ENCODE results near the gene PCOLCE2.

PCOLCE2 gene

DNA sequence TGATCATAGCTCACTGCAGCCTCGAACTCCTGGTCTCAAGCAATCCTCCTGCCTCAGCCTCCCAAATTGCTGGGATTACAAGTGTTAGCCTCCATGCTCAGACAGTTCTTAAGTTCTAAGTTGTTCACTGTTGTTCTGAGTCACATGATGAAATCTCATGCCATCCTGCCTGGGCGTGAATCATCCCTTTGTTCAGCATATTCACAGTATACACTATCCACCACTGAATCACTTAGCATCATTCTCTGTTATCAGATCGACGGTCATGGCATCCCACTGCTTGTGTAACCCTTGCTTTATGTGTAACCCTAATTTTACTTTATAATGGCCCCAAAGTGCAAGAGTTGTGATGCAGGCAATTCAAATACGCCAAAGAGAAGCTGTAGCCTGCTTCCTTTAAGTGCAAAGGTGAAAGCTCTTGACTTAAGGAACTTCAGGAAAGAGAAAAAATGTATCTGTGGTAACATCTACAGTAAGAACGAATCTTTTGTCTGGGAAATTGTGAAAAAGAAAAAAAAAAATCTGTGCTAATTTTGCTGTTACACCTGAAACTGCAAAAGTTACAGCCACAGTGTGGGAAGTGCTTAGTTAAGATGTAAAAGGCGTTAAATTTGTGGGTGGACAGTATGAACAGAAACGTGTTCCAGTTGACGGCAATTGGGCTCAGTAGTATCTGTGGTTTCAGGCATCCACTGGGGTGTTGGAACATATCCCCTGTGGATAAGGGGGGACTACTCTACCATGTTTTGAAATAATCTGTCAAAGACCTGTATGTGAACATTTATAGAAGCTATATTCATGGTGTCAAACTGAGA lies 80.6 kb downstream of the PCOLCE2 start:
- DNase-seq (ENCODE audit: low spot score): no peak

DNA sequence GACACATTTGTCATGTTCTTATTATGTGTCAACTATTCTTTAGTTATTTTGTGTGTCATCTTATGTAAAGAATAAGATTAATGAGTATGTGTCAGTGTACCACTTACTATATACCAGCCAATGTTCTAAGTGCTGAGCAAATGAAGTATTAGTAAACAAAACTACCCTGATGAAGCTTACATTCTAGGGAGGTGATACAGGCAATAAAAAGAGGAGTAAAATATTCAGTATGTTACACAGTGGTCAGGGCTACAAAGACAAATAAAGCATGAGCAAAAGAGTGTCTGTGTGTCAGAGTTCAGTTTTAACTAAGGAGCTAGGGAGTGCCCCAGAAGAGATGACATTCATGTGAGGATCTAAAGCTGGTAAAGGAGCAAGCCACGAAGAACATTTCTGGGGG lies 86.0 kb downstream of the PCOLCE2 start:
- no peak for DNase-seq (ENCODE audit: low spot score)

DNA sequence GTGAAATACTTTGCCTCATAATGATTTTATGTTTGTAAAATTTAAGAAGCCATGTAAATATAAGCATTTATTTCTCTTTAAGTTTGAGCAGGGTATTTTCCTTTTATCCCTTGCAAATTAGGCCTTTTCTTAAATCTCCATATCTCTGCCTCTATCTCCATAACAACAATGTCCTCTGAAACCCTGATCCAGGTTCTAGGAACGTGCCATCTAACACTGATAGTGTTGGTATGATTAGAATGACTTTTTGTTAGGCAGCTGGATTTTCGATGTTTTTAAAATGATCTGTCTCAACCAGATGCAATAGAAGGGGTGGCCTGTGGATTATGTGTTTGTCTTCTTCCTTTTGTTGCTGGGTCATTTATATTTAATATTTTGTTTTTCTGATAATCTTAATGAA lies 87.1 kb downstream of the PCOLCE2 start:
- DNase-seq (ENCODE audit: low spot score): no peak

DNA sequence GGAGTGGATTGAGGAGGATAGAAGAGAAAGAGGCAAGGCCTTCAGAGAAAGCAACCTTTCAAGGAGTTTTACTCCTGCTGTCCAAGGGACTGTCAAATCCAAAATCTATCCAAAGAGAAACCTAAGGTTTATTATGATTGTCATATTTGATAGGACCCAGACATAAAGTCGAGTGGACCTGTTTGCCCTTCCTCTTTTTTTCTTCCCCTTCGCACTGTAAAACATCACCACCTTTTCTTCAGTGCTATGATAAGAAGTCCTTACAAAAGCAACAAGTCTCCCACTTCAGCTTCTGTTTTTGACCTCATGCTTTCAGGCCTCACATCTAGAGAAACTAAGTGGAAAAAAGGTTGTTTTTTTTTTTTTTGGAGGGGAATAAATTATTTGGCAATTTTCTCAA lies 92.1 kb downstream of the PCOLCE2 start:
- DNase-seq (ENCODE audit: low spot score): no peak

DNA sequence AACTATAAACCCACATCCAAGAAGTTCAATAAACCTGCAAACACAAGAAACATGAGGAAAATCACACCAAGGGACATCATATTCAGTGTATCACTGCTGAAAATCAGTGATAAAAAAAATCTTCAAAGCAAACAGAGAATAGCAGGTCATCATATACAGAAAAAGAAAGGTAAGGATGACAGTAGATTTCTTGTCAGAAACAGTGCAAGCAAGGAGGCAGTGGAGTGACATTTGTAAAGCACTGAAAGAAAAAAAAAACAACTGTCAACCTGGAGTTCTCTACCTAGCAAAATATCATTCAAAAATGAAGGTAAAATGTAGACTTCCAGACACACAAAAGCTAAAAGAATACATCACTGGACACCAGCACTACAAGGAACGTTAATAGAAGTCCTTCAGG lies 93.6 kb downstream of the PCOLCE2 start:
- DNase-seq (ENCODE audit: low spot score): no peak

DNA sequence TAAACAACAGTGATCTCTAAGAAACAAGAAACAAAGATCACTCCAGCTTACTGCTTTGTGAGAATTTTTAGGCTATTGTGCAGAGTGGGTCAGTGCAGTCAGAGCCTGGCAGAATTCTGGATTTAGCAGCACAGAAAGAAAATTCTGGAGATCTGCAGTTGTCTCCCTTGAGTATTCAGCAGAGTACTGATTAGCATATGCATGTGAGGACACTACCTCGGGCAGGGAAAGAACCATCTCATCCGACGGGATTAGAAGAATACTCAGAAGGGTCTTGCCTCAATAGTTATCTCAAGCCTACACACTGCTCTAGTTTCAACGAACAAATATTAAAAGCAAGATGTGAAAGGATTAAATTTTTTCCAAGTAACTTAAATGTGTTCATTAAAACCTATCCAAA lies 94.4 kb downstream of the PCOLCE2 start:
- DNase-seq (ENCODE audit: low spot score): no peak

DNA sequence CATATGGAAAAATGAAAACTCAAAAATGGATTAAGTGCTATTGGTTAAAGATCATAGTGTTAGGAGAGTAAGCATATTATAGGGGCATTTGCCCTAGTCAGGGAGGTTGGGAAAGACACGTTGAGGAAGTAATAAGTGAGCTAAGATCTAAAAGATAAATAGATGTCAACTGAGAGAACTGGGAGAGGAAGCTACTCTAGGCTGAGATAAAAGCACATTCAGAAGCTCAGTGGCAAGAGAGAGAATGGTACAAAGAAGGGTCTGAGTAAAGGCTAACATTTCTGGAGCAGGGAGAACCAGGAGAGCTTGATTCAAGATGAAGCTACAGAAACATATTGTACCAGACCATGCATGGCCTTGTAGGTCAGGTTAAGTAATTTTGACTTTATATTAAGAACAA lies 101.2 kb downstream of the PCOLCE2 start:
- no peak for DNase-seq (ENCODE audit: low spot score)

DNA sequence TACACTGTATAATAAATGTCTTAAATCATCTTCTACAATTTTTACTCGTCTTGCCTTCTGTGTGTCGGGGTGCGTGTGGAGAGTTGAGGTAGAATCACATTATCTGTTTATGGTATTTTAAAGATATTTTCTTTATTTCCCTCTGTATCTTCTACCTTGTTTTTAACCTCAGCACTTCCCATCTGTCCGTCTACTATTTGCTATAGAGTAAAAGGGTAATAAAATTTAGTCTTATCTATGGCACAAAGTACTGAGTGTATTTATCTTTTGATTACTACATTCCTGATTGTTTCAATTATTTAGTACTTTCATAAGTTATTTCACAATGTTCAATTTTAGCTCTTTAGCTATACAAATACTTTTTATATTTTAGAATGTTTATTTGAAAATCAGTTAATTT lies 102.9 kb downstream of the PCOLCE2 start:
- DNase-seq (ENCODE audit: low spot score): no peak

DNA sequence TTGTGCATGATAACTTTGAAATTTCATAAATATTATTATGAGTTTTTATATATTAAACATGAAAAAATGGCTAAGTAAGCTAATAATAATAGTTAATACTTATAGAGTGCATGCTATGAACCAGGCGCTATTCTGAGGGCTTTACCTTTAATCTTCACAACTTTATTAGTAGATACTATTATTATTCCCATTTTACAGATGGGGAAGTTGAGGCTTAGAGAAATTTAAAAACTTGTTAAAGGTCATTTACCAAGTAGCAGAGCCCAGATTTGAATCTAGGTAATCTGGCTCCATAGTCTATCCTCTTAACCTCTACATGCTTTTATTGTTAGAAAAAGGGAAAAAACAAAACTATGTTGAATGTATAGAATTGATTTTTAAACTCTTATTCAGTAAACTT lies 104.7 kb downstream of the PCOLCE2 start:
- no peak for DNase-seq (ENCODE audit: low spot score)

DNA sequence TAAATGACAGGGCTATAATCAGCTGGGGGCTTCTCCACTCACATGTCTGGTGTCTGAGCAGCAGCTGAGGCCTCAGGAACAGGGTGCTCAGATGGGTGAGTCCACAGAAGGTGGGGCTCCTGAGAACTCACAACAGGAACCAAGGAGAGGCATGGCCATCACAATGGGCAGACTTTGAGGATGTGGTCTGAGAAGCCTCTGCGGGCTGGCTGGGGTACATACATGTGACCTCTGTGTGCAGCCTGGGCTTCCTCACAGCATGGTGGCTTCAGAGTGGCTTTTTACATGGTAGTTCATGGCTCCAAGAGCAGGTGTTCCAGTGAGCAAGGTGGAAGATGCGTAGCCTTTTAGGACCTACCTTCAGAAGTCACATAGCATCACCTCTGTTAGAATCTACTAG lies 106.3 kb downstream of the PCOLCE2 start:
- DNase-seq (ENCODE audit: low spot score): no peak

DNA sequence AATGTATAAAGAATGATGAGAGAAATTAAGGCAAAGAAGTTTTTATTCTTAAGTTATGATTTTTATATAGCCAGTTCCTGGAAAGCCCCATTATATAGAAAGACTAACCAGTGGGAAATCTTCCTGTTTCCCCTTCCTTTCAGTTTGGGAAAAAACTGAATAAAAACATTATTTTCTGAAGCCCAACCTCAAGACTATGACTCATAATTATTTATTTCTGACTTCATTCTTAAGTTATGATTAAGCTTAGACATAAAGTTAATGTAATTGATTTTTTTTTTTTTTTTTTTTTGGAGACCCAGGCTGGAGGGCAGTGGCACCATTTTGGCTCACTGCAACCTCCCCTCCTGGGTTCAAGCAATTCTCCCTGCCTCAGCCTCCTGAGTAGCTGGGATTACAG lies 109.3 kb downstream of the PCOLCE2 start:
- DNase-seq (ENCODE audit: low spot score): no peak

DNA sequence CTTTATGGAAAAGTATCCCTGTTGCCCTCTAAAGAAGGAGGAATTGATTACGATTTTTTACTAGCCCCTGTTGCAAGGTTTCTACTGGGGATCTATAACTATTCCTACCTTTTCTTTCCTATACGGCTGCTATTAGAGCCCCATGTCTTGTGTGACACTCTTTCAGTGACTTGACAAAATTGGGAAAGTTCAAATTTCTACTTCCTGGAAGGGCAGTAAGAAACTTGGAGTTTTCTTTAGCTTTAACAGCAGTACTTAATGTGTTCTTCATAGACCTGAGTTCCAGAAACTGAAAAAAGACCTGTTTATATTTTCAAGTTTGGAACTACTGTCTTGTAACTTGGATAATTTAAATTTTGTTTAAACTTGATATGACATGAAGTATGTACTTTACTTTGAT lies 110.3 kb downstream of the PCOLCE2 start:
- no peak for DNase-seq (ENCODE audit: low spot score)

DNA sequence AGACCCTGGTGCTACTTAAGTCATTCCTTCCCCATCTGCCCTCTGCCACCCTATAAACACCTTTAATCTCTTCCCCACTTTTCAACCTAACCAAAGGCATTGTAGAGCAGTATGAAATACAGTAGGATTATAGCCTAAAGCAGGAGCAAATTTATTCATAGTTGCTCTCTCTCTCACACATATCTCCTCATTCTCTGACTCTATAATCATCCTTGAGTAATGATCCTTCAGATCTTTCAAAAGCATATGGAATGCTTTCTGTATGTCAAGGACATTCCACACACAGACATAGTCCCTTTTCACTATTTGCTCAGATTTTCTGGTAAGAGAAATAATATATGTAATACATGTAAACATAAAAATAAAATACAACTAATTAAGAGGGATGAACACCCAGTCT lies 111.0 kb downstream of the PCOLCE2 start:
- no peak for DNase-seq (ENCODE audit: low spot score)

DNA sequence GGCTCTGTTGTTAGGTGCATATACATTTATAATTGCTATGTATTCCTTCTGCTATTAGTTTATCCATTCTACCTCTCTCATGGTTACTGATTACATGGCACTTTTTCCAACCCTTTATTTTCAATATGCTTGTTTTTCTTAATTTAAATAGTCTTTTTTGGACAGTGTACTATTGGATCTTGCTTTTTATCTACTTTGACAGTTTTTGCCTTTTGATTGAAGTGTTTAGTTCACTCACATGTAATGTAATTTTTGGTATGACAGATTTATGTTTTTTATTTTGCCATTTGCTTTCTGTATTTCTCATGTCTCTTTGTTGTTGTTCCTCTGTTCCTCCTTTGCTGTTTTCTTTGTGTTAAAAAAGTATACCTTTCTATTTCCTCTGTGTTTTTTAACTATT lies 120.5 kb downstream of the PCOLCE2 start:
- no peak for DNase-seq (ENCODE audit: low spot score)
